GM18505 (cell line): ENCODE data around the gene FRMD4B.
"Not testable (repeated sequence)": the region's sequence is repeated elsewhere in the genome, so short reads cannot be mapped to it uniquely, and the experiment has no call there.

Experiments used
- ATAC-seq: cut with Tn5 transposase; IDR thresholded peaks from one replicate; pipeline ENCODE4 v1.9.1; 2021; ENCODE audit not compliant: unreplicated experiment
- POLR2A ChIP-seq: IDR thresholded peaks from 4 replicates; pipeline ENCODE4 v1.6.1; 2011; ENCODE audit warnings: borderline replicate concordance; ENCODE audit not compliant: insufficient read depth, insufficient read length; ENCODE audit errors: extremely low read depth

Gene FRMD4B

DNA sequence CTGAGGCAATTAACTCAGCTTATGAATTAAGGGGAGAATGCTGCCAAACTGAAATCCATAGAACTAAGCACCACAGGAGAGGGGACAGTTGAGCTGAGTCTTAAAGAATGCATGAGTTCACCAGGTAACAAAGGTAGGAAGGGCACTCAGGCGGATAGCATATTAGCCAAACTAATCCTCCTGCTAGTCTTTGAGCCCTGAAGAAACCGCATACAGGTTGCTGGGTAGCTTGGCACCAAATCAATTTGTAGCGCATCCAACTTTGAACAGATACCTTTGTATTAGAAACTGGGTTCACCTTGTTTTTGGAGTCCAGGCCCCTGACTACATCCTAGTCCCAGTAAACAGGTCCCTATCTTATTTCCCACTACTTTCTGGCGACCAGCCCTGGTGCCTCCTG lies 93.7 kb downstream of the FRMD4B start:
- TF ChIP-seq POLR2A: no peak
- ATAC-seq: no peak

DNA sequence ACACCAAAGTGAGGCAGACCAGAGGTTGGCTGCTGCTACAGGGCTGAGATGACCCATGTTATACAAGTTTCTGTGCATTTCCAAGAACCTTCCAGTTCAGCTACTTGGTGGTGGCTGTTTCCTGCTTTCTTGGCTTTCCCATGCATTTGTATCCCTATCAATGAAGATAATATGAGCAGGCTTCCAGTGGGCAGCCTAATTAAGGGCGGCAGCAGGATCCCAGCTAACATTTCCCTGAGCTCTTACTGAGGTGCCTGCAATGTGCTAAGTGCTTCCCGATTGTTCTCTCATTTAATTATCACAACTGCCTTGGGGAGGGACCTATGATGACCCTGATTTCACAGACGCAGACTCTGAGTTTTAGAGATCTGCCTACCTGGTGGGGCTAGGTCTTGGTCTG lies 95.5 kb downstream of the FRMD4B start:
- no peak for TF ChIP-seq POLR2A
- no peak for ATAC-seq

DNA sequence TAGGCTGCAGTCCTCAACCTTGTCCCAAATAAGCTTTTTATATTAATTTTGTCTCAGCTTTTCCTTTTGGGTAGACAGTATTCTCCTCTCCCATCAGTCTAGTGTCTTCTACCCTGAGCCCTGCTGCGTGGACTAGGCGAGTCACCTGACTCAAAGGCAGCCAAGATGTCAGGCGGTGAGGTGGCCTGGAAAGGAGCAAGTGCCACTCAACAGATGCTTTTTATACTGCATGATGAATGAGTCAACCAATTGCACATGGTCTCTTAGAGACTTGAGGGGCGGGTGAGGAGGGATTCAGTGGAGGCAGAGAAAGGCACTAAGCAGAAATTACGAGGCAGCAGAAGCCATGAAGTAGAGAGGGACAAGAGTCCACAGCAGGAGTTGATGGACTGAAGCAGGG lies 95.9 kb downstream of the FRMD4B start:
- no peak for ATAC-seq

DNA sequence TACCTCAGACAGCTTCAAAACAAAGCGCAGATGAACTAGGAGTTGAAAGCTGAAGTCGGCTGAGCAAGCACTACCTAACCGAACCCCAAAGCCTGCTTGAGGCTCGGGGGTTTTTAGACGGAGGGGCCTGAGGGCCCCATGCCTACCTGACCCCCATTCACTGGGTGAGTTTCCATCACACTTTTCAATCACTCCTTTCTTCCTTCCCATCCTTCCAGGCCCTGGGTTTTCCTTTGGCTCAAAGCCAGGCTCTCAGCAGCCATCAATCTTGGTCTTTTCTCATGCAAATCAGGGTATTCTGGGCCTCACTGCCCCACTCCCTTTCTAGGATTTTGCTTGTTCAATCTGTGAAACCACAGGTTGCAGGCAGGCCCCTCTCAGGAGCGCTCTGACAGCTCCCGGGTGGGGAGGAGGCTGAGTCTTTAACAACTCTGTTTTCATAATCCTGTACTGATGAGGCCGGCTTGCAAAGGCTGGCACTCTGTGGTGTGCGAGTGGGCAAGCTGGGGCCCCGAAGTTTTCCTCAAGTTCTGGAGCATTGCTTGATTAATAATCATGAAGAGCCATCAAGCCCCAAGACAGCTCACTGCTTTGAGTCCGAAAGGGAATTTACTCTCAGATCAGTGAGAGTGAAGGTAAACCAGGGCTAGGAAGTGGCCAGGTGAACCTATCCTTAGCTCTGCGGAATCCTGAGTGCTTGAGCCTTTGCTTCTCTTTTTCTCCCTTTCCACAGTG lies 97.6 kb downstream of the FRMD4B start:
- ATAC-seq: no peak
- TF ChIP-seq POLR2A: no peak

More for the DNA sequence above, 95.9 kb downstream of the FRMD4B start:
- TF ChIP-seq POLR2A: no peak

DNA sequence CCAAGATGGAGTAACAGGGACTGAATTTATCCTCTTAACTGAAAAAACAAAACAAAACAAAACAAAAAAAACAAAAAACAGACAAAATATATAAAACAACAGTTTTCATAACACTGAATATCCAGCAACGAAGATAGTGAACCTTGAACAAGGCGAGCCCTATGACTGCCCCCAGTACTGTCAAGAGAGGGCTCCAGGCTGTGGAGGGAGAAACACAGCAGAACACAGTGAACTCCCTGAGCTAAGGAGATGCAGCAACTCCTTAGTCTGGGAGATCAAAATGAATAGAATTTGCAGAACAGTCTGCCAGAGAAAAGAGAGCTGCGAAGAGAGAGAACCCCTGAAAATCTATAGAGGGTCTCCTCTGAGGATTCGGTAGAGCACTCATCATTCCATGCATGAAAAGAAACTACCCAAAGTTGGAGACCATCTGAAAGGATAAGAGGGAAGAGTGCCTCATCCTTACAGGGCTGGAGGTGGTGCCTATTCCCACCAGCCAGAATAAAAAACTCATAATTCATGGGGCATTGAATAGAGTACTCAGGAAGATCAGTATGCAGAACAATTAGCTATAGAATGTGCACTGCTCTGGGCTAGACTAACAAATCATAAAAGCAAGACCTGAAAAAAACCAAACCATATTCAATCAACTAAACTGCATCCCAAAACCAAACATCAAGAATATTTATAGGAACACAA lies 101.8 kb downstream of the FRMD4B start:
- TF ChIP-seq POLR2A: no peak
- no peak for ATAC-seq

DNA sequence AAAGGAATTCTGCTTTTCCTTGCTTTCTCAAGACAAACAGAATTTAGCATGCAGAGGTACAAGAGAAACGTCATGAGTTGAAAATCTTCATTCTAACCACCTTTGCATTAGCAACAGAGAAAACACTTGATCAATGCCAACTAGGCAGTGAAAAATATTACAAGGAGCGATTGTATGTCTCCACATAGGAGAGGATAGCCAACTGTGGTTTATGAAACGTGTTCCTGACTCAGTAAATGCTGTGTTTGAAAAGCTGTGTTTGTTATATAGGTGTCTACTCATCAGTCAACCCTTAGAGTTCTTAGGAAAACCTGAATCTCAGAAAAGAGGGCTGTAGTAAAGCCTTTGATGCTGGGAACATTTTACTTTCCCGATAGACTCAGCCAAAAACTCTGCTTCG lies 102.4 kb downstream of the FRMD4B start:
- no peak for TF ChIP-seq POLR2A
- ATAC-seq: no peak

DNA sequence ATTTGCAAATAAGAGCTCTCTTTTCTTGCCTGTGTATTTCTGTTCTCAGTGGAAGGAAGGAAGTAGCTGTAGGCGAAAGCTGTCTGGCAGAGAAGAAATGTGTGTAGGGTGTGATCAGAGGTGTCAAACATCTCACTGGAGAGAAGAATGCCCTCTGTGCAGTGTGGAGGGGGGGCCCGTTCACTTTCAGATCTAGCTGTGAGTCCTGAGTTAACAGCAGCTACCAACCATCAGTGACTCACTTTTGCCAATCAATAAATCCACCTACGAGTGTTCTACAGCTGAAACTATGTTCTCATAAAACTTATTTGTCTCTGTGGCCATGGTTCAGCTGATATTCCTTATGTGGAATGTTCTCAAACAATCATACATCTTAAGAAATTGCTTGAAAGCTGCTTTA lies 103.7 kb downstream of the FRMD4B start:
- no peak for ATAC-seq
- TF ChIP-seq POLR2A: no peak

DNA sequence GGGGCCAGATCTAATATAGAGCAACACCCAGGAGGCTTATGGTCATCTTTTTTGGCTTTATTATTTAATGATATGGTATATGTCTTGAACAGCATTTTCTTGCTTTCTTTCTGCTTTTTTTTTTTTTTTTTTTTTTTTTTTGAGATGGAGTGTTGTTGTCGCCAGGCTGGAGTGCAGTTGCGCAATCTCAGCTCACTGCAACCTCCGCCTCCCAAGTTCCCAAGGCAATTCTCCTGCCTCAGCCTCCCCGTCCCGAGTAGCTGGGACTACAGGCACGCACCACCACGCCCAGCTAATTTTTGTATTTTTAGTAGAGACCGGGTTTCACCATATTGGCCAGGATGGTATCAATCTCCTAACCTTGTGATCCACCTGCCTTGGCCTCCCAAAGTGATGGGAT lies 108.5 kb downstream of the FRMD4B start:
- ATAC-seq: not testable (repeated sequence)

DNA sequence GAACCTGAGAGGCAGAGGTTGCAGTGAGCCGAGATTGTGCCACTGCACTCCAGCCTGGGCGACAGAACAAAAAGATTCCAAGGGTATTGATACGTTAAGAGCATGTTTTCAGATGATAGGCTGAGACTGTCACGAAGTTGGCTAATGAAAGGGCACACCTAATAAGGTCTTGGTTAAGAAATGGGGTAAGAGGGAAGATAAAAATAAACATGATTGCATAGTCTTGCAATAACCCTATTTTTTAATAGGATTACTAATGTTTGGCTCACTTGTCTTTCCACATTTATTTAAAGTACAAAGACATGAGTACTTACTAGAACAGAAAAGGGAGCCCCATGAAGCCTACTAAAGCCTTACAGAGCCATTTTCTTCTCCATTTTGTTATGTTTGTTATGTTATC lies 109.0 kb downstream of the FRMD4B start:
- ATAC-seq: no peak
- no peak for TF ChIP-seq POLR2A

DNA sequence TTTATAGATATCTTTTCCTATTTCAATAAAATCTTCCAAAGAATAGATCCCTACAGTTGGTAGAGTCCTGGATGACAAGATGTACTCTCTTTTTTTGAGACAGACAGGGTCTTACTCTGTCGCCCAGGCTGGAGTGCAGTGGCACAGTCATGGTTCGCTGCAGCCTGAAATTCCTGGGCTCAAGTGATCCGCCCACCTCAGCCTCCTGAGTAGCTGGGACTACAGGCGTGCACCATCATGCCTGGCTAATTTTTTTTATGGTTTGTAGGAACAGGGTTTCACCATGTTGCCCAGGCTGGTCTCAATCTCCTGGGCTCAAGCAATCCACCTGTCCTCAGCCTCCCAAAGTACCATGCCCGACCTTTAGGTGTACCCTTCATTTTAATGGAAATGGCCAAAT lies 109.7 kb downstream of the FRMD4B start:
- ATAC-seq: not testable (repeated sequence)

DNA sequence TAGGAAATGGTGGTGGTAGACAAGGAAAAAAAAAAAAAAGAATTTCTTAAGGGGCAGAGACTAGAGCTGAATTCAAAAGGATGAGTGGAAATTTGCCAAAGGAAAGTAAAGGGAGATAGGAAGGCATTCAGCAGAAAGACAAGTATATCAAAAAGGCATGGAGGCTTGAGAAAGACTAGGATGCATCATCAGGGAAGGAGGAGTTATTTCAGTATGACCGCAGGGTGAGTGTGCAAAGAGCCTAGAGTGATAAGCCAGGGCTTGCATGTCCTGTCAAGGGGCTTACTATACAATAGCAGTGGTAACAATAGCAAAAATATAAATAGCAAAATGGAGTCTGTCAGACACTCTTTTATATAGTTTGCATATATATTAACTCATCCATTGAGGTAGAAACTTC lies 112.0 kb downstream of the FRMD4B start:
- no peak for TF ChIP-seq POLR2A
- ATAC-seq: no peak

DNA sequence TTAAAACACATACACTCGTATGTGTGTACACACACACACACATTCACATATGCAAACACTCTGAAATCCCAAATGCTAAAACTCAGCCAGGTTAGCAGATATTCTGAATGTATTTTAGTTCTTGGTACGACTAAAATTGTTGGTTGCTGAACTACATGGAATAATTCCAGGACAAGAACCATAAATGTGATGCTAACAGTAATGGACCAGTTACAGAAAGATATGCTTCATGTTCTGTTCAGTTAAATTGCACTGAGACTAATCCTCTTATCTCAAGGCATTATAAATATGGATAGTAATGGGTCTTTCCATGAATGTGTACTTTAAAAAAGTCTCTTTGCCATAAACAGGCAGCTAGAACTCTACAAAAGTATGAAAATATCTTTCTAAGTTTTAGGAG lies 113.3 kb downstream of the FRMD4B start:
- TF ChIP-seq POLR2A: no peak
- ATAC-seq: no peak

DNA sequence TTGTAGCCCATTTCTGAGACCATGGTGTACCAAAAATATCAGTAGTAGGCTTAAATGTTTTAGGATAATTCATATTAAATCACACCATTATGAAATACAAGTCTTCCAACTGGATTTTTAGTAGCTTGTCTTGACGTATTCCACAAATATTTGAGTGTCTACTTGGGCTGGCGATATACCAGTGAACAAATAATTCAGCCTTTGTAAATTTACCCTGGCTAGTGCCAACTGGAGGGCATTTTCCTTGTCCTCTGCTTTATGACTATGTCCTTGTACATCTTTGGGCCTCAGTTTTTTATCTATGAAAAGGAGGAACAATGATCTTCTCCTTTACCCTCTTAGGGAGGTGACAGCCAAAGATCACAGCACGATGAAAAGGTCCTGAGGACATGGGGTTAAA lies 114.8 kb downstream of the FRMD4B start:
- ATAC-seq: no peak
- no peak for TF ChIP-seq POLR2A

DNA sequence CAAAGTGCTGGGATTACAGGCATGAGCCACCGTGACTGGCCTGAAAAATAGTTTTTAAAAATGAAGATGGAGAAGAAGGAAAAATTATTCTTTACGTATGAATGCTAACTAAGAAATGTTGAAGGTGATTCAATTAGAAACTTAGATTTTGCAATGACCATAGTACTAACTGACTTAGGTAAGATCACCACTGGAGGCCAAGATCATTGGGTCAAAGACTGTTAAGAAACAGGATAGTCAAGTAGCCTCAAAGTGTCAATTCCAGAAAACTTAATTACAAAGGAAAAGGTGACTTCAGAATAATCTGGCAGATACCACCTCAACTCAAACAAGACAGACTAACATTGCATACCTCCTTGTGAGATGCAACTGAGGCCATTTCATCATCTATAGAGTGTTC lies 119.3 kb downstream of the FRMD4B start:
- no peak for ATAC-seq
- TF ChIP-seq POLR2A: no peak

DNA sequence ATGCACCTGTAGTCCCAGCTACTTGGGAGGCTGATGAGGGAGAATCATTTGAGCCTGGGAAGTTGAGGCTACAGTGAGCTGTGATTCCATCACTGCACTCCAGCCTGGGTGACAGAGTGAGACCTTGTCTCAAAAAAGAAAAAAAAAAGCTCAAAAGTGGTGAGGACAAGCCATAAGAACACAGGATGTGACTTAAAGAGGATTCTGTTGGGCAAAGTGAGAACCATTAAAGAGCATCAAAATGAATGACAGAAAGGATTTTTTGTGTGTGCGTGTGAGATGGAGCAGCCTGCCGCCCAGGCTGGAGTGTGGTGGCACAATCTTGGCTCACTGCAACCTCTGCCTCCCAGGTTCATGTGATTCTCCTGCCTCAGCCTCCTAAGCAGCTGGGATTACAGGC lies 119.8 kb downstream of the FRMD4B start:
- ATAC-seq: not testable (repeated sequence)

DNA sequence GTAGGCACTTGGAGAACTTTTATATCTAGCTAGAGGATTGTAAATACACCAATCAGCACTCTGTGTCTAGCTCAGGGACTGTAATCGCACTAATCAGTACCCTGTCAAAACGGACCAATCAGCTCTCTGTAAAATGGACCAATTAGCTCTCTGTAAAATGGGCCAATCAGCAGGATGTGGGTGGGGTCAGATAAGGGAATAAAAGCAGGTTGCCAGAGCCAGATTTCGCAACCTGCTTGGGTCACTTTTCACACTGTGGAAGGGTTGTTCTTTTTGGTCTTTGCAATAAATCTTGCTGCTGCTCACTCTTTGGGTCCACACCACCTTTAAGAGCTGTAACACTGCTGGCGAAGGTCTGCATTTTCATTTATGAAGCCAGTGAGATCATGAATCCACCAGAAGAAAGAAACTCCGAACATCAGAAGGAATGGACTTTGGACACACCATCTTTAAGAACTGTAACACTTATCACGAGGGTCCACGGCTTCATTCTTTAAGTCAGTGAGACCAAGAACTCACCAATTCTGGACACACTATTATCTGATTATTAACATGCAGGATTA lies 125.0 kb downstream of the FRMD4B start:
- not testable (repeated sequence) for ATAC-seq
